Colonic mucosa (tissue), 4 donors: ENCODE measurements around the gene CCNE1. TPM values are rescaled to one million over a fixed set of nuclear protein-coding genes. Genes with fewer than 3 reads are reported as not detected.

ENCODE experiments used
- DNase-seq: peaks from one replicate; pipeline ENCODE4 v3.0.0-alpha.2; 2020
- H3K27ac ChIP-seq: fragments of 200-600 bp; one replicate; pipeline ENCODE4 v1.8.0; 2021
- H3K27me3 ChIP-seq: fragments of 200-600 bp; one replicate; pipeline ENCODE4 v1.8.0; 2021
- H3K36me3 ChIP-seq: fragments of 200-600 bp; one replicate; pipeline ENCODE4 v1.8.0; 2021
- H3K4me1 ChIP-seq: fragments of 200-600 bp; one replicate; pipeline ENCODE4 v1.8.0; 2021; ENCODE audit warnings: mild to moderate bottlenecking
- H3K4me3 ChIP-seq: fragments of 200-600 bp; one replicate; pipeline ENCODE4 v1.8.0; 2021
- H3K9ac ChIP-seq, 2 donors: one replicate each; pipeline ENCODE4 v1.7.0; 2013; ENCODE audit warnings: control low read depth in 2 of 2, low read depth in 2 of 2, low read length in 2 of 2
- H3K9me3 ChIP-seq: fragments of 200-600 bp; one replicate; pipeline ENCODE4 v1.8.0; 2021
- CTCF ChIP-seq: fragments of 200-600 bp; IDR thresholded peaks from one replicate; pipeline ENCODE4 v1.8.0; 2022; ENCODE audit warnings: antibody characterized with exemption, mild to moderate bottlenecking
- intact Hi-C: fragments of 100-400 bp; cut with DNase I; formaldehyde crosslinking; loops from one replicate; pipeline ENCODE4 v1.14.1; 2022
- total RNA-seq, 2 donors: library from RNA; stranded (reverse); fragmentation: NEBNext Ultra II Directional in 1 of 2; extraction: Animal tissue kit (Norgen Biotek cat#: 25700) in 1 of 2; gene quantifications; one replicate each; pipeline ENCODE4 v1.2.1, GENCODE V29; 2021
- donor health status: healthy.
- donor health status: DM: no; HTN: no; CAD: no.
- donor health status: DM: no; HTN: no; CAD: no.

CCNE1 gene
- total RNA-seq, 2 donors from 2014 or later: 5.1 to 10.6 TPM

DNA sequence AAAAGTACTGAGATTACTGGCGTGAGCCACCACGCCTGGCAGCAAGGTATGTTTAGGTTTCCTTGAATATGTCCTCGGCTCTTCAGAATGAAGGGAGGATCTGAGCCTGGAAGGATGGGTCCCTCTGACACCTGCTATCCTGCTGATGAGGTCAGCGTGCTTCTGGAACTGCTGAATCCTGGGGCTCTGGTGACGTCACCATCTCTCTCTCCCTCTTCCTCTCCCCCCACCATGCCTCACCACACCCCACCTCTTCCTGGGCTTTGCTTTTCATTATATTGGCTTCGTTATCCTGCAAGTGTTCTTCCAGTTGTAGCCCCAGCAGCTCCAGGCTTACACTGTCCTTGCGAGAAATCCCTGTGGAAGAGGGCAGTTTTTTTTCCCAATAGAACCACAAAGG is 49.8 kb downstream of the CCNE1 start:
- Histone ChIP-seq H3K4me1 (no peaks in the 10 kb centered on the region), H3K9me3 (no peaks in the 10 kb centered on the region), H3K9ac (no peak overlapping the region), H3K27me3 (no peaks in the 10 kb centered on the region), H3K4me3 (no peak overlapping the region), H3K36me3 (no peaks in the 10 kb centered on the region), H3K27ac (no peak overlapping the region)
- no peak for DNase-seq
- intact Hi-C loops: no loop called here
- TF ChIP-seq CTCF: no peak

DNA sequence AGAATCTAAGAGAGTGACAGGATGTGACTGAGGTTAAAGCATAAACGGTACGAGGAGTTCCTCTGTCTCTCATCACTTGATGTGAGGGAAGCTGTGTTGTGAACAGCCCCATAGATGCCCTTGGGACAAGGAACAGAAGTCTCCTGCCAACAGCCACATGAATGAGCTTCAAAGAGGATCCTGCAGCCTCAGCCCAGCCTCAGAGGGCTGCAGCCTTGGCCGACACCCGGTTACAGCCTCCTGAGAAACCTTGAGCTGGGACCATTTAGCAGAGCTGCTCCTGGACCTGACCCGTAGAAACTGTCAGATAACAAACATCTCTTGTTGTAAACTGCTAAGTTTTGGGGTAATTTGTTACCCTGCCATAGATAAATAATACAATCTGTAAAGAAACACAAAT is 54.2 kb downstream of the CCNE1 start:
- no peak overlapping the region for H3K27ac ChIP-seq
- H3K27me3 ChIP-seq: no peaks in the 10 kb centered on the region
- H3K36me3 ChIP-seq: no peaks in the 10 kb centered on the region
- intact Hi-C loops: no loop called here
- no peak for TF ChIP-seq CTCF
- H3K9ac ChIP-seq: no peak overlapping the region
- no peak overlapping the region for H3K4me3 ChIP-seq
- no peak for DNase-seq
- no peaks in the 10 kb centered on the region for H3K4me1 ChIP-seq
- H3K9me3 ChIP-seq: no peaks in the 10 kb centered on the region

DNA sequence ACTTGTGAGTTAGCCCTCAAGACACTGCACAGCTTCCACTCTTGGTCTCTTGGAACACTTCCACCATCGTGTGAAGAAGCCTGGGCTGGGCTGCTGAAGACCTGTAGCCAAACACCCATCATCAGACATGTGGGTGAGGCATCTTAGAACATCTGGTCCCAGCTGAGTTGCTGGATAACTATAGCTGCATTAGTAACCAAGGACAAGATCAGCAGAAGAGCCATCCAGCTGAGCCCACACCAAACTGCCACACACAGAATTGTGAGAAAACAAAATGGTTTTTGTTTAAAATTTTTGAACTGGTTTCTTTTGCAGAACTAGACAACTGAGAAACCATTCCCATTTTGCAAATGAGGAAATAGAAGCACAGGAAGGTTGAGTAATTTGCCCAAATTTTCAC is 56.2 kb downstream of the CCNE1 start:
- intact Hi-C loops: no loop called here
- no peak for TF ChIP-seq CTCF
- Histone ChIP-seq H3K27me3 (peaks cover 2% of the 10 kb centered on the region), H3K4me1 (peaks cover 1% of the 10 kb centered on the region), H3K4me3 (no peak overlapping the region), H3K27ac (no peak overlapping the region), H3K9ac (no peak overlapping the region), H3K36me3 (no peaks in the 10 kb centered on the region), H3K9me3 (no peaks in the 10 kb centered on the region)
- DNase-seq: no peak

- Histone ChIP-seq H3K4me1 (peaks cover 9% of the 10 kb centered on the region), H3K27me3 (peaks cover 8% of the 10 kb centered on the region), H3K4me3 (no peak overlapping the region), H3K27ac (no peak overlapping the region), H3K9me3 (no peaks in the 10 kb centered on the region), H3K9ac (no peak overlapping the region), H3K36me3 (no peaks in the 10 kb centered on the region)
- TF ChIP-seq CTCF: no peak
- no peak for DNase-seq
- intact Hi-C loops: loop anchor here (5.0 kb wide), 1 partner anchor 104 kb away; no protein-coding TSS in a partner anchor
Measured at GRCh38 chr19:29871143-29871542, 59.4 kb downstream of the CCNE1 start.

DNA sequence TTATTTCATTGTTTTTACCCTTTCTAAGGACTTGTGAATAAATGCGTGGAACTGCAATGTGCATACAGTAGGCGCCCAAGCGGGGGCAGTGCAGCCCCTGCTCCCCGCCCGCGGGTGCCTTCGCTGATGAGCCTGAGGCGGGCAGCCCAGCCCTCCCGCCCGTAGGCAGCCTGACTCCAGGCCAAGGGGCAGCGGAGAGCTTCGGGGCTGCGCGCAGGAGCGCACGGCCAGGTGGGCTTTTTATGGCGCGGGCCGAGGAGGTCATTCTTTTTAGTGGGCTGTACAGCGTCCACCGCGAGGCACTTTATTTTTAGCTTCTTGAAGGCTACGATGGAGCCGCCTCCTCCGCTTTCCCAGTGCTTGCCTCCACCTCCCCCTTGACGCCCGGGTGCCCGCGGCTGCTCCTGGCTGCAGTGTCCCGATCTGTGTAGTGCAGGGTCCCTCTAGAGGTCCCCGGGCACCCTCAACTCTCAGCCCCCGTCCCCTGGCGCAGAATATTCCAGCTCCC is 60.5 kb downstream of the CCNE1 start:
- Histone ChIP-seq H3K4me3 (no peak overlapping the region), H3K4me1 (peaks cover 9% of the 10 kb centered on the region), H3K36me3 (no peaks in the 10 kb centered on the region), H3K27me3 (peaks cover 8% of the 10 kb centered on the region), H3K9ac (no peak overlapping the region), H3K27ac (no peak overlapping the region), H3K9me3 (no peaks in the 10 kb centered on the region)
- DNase-seq: no peak
- no peak for TF ChIP-seq CTCF
- intact Hi-C loops: loop anchor here (5.0 kb wide), 1 partner anchor 105 kb away; no protein-coding TSS in a partner anchor
